Measurements from ENCODE around the gene EMC6.

- TF ChIP-seq EZH2 (IDR thresholded peaks at IDR 0.05; ENCODE audit: borderline replicate concordance, low read length) (no peak), CTCF (IDR thresholded peaks at IDR 0.05; ENCODE audit: low read length) (peak; percentile 66)
These were observed 20.6 kb upstream of the EMC6 start for GRCh38 chr17:3647769-3648555.

Data from OCI-LY1 (cell line).